Measurements from ENCODE around the gene ZNF225.

The ZNF225 gene

DNA sequence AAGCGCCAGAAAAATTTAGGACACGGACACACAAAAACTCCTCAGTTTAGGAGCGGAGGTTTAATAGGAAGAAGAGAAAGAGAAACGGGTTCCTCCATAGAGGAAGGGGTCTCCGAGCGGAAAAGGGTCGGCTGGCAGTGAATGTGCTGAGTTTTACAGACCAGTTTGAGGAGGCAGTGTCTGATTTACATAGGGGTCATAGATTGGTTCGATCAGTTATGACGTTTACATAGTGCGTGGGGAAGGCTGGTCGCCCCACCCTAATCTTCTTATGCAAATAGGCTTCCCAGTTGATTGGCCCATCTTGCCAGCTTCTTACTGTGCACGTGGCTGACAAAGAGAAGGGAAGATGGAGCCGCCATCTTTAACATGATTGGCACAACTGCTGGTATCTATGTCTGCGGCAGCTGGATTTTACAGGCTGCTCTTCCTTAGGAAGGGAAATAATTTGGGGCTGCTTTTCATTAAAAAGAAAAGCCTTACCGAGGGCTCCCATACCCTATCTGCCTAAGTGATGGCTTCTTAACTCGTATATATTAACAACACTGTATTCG lies 1.2 kb upstream of the ZNF225 start:
- CTCF ChIA-PET: interaction anchor here (0.9 to 1.3 kb wide), 2 partner anchors 9 to 26 kb away, joined by 3 to 5 read pairs; no protein-coding TSS in a partner anchor
- peaks cover 14% of the 10 kb centered on the region for H3K4me1 ChIP-seq (ENCODE audit: control insufficient read depth, insufficient read depth, low read length)
- H3K27ac ChIP-seq (ENCODE audit: extremely low read depth, low read depth, low read length): peak overlapping the region; percentile 44
- peaks cover 39% of the 10 kb centered on the region for H3K9me3 ChIP-seq (ENCODE audit: control insufficient read depth, insufficient read depth, low read depth, low read length)
- POLR2A ChIA-PET: interaction anchor here (0.6 to 3.5 kb wide), 8 partner anchors 17 to 495 kb away, joined by 3 to 33 read pairs (median 6); partner anchors contain the start of genes ZNF221, ZNF223, ZNF224 and ZNF226
- peaks cover 34 to 64% of the 10 kb centered on the region in 2 experiments for H3K36me3 ChIP-seq (ENCODE audit: control insufficient read depth in 2 of 2, insufficient read depth in 1 of 2, low read length in 2 of 2)
- peak overlapping the region; percentile 59 for H3K4me3 ChIP-seq (ENCODE audit: low read depth, low read length)
- TF ChIP-seq ZBTB49 (tag by site-specific recombination; IDR thresholded peaks at IDR 0.05; ENCODE audit: low read depth): no peak
- no peak for TF ChIP-seq SCRT2 (tag by site-specific recombination; IDR thresholded peaks at IDR 0.05)
- TF ChIP-seq SP2 (tag by site-specific recombination; IDR thresholded peaks at IDR 0.05): peak; percentile 53
- no peak for TF ChIP-seq ZNF654 (tag by site-specific recombination; IDR thresholded peaks at IDR 0.05; ENCODE audit: low read depth)
- no peak for TF ChIP-seq ZNF521 (tag by site-specific recombination; IDR thresholded peaks at IDR 0.05)
- TF ChIP-seq ZBTB6 (tag by site-specific recombination; IDR thresholded peaks at IDR 0.05): peak; percentile 65; the same call in 1 of the 2 replicates
- TF ChIP-seq, protein P1, sequence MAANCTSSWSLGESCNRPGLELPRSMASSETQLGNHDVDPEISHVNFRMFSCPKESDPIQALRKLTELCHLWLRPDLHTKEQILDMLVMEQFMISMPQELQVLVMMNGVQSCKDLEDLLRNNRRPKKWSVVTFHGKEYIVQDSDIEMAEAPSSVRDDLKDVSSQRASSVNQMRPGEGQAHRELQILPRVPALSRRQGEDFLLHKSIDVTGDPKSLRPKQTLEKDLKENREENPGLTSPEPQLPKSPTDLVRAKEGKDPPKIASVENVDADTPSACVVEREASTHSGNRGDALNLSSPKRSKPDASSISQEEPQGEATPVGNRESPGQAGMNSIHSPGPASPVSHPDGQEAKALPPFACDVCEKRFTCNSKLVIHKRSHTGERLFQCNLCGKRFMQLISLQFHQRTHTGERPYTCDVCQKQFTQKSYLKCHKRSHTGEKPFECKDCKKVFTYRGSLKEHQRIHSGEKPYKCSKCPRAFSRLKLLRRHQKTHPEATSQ (tag by site-specific recombination; IDR thresholded peaks at IDR 0.05): no peak
- no peak; the same call in 1 of the 2 replicates for TF ChIP-seq ZNF843 (tag by site-specific recombination; IDR thresholded peaks at IDR 0.05)
- TF ChIP-seq ZFP3 (tag by site-specific recombination; IDR thresholded peaks at IDR 0.05; ENCODE audit: low read depth): no peak
- TF ChIP-seq ZNF747 (tag by site-specific recombination; IDR thresholded peaks at IDR 0.05): no peak
- TF ChIP-seq, protein P2, sequence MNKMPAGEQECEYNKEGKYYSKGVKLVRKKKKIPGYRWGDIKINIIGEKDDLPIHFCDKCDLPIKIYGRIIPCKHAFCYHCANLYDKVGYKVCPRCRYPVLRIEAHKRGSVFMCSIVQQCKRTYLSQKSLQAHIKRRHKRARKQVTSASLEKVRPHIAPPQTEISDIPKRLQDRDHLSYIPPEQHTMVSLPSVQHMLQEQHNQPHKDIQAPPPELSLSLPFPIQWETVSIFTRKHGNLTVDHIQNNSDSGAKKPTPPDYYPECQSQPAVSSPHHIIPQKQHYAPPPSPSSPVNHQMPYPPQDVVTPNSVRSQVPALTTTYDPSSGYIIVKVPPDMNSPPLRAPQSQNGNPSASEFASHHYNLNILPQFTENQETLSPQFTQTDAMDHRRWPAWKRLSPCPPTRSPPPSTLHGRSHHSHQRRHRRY (tag by site-specific recombination; IDR thresholded peaks at IDR 0.05): 0 out of 2 replicates have a peak, but pooled peaks have one; percentile 55
- TF ChIP-seq ZNF626 (tag by site-specific recombination; IDR thresholded peaks at IDR 0.05): no peak
- TF ChIP-seq ZNF366 (tag by site-specific recombination; conservative IDR thresholded peaks at IDR 0.05): 0 out of 2 replicates have a peak, but pooled peaks have one; percentile 57
- TF ChIP-seq ZNF768 (tag by site-specific recombination; IDR thresholded peaks at IDR 0.05): no peak
- no peak for TF ChIP-seq ZNF423 (tag by site-specific recombination; IDR thresholded peaks at IDR 0.05)
- no peak for TF ChIP-seq ZFP41 (tag by site-specific recombination; IDR thresholded peaks at IDR 0.05; ENCODE audit: borderline replicate concordance)
- peak; percentile 47 for TF ChIP-seq ZBTB44 (tag by site-specific recombination; IDR thresholded peaks at IDR 0.05)
- TF ChIP-seq, protein P3, sequence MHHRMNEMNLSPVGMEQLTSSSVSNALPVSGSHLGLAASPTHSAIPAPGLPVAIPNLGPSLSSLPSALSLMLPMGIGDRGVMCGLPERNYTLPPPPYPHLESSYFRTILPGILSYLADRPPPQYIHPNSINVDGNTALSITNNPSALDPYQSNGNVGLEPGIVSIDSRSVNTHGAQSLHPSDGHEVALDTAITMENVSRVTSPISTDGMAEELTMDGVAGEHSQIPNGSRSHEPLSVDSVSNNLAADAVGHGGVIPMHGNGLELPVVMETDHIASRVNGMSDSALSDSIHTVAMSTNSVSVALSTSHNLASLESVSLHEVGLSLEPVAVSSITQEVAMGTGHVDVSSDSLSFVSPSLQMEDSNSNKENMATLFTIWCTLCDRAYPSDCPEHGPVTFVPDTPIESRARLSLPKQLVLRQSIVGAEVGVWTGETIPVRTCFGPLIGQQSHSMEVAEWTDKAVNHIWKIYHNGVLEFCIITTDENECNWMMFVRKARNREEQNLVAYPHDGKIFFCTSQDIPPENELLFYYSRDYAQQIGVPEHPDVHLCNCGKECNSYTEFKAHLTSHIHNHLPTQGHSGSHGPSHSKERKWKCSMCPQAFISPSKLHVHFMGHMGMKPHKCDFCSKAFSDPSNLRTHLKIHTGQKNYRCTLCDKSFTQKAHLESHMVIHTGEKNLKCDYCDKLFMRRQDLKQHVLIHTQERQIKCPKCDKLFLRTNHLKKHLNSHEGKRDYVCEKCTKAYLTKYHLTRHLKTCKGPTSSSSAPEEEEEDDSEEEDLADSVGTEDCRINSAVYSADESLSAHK (tag by site-specific recombination; IDR thresholded peaks at IDR 0.05): no peak
- no peak for TF ChIP-seq ZNF670 (tag by site-specific recombination; IDR thresholded peaks at IDR 0.05; ENCODE audit: low read depth)
- TF ChIP-seq ZNF140 (tag by site-specific recombination; IDR thresholded peaks at IDR 0.05): no peak
- TF ChIP-seq ZNF785 (tag by site-specific recombination; IDR thresholded peaks at IDR 0.05): 0 out of 2 replicates have a peak, but pooled peaks have one; percentile 14
- TF ChIP-seq YY1 (tag by site-specific recombination; IDR thresholded peaks at IDR 0.05): peak; percentile 75
- no peak for TF ChIP-seq ZNF677 (tag by site-specific recombination; IDR thresholded peaks at IDR 0.05)
- no peak for TF ChIP-seq ZNF585B (tag by site-specific recombination; IDR thresholded peaks at IDR 0.05)
- TF ChIP-seq SP3 (tag by site-specific recombination; IDR thresholded peaks at IDR 0.05): peak; percentile 56; the same call in 1 of the 2 replicates
- TF ChIP-seq TRIM28 (IDR thresholded peaks at IDR 0.05; ENCODE audit: borderline replicate concordance, low read length): no peak
- TF ChIP-seq GLI2 (tag by site-specific recombination; IDR thresholded peaks at IDR 0.05; ENCODE audit: borderline replicate concordance, low read depth): no peak
- no peak for TF ChIP-seq ZNF175 (tag by site-specific recombination; IDR thresholded peaks at IDR 0.05)
- TF ChIP-seq ZNF791 (tag by site-specific recombination; IDR thresholded peaks at IDR 0.05): no peak

Data from HEK293 (cell line).